ENCODE data around the gene ST6GALNAC1. TPM values are rescaled to one million over a fixed set of nuclear protein-coding genes. Genes with fewer than 3 reads are reported as not detected.

The ST6GALNAC1 gene
- not detected in 2 replicates for total RNA-seq (2014; rRNA removed; shearing (Covaris generic))

GRCh38 chr17:76643553-76644148 lies at the start of gene ST6GALNAC1:
Gene ST6GALNAC1 (minus strand): TSS chr17:76643757. CDS start chr17:76643638, 119 bp downstream.

GRCh38 chr17:76585649-76586593 lies 57.6 kb downstream of the ST6GALNAC1 start, which contains the start of gene ST6GALNAC2:
Gene ST6GALNAC2 (minus strand): TSS chr17:76585860. CDS start chr17:76585808, 52 bp downstream.

Small RNA genes lying within 50 kb of the gene (small RNA-seq; reads per million reads assigned to genes)
- gene AC015802.2: not detected
- gene RNU6-227P: not detected

Other genes starting within 250 kb of the ST6GALNAC1 start
- gene UBE2O, start 190.6 kb downstream of the ST6GALNAC1 start, total RNA-seq (2014; rRNA removed; shearing (Covaris generic)): 26.1 TPM in 2 replicates
- gene AANAT, start 176.2 kb downstream of the ST6GALNAC1 start, total RNA-seq (2014; rRNA removed; shearing (Covaris generic)): not detected in 2 replicates
- 12.6 and 14.4 TPM in 2 replicates for gene RHBDF2, start 142.3 kb downstream of the ST6GALNAC1 start, total RNA-seq (2014; rRNA removed; shearing (Covaris generic))
- gene CYGB, start 106.0 kb downstream of the ST6GALNAC1 start, total RNA-seq (2014; rRNA removed; shearing (Covaris generic)): 2.4 TPM in 1 of 2 replicates, not detected in the other
- gene PRCD, start 103.7 kb downstream of the ST6GALNAC1 start, total RNA-seq (2014; rRNA removed; shearing (Covaris generic)): 0.24 TPM in 1 of 2 replicates, not detected in the other
- 2.8 and 6.1 TPM in 2 replicates for gene ST6GALNAC2, start 57.9 kb downstream of the ST6GALNAC1 start, total RNA-seq (2014; rRNA removed; shearing (Covaris generic))
- 49.4 and 57.9 TPM in 2 replicates for gene MXRA7, start 67.2 kb upstream of the ST6GALNAC1 start, total RNA-seq (2014; rRNA removed; shearing (Covaris generic))
- 31.8 and 33.3 TPM in 2 replicates for gene JMJD6, start 82.8 kb upstream of the ST6GALNAC1 start, total RNA-seq (2014; rRNA removed; shearing (Covaris generic))
- 37.5 and 40.5 TPM in 2 replicates for gene METTL23, start 83.1 kb upstream of the ST6GALNAC1 start, total RNA-seq (2014; rRNA removed; shearing (Covaris generic))
- gene SRSF2, start 93.6 kb upstream of the ST6GALNAC1 start, total RNA-seq (2014; rRNA removed; shearing (Covaris generic)): 460 and 490 TPM in 2 replicates
- gene MFSD11, start 94.4 kb upstream of the ST6GALNAC1 start, total RNA-seq (2014; rRNA removed; shearing (Covaris generic)): 10.0 and 14.7 TPM in 2 replicates
- gene MGAT5B, start 224.6 kb upstream of the ST6GALNAC1 start, total RNA-seq (2014; rRNA removed; shearing (Covaris generic)): 9.9 and 15.8 TPM in 2 replicates

Measured in A375 (cell line).